Measurements from ENCODE around the gene TAS1R2. TPM values are rescaled to one million over a fixed set of nuclear protein-coding genes. Genes with fewer than 3 reads are reported as not detected.
A peak's percentile ranks its signal among the peaks of the same experiment; 100 is the strongest.

The TAS1R2 gene
- total and polyA plus RNA-seq, 2 experiments from 2014 or later, result not detected

- Histone ChIP-seq H3K4me1 (ENCODE audit: insufficient read depth) (no peaks in the 10 kb centered on the region), H2AFZ (0 out of 2 replicates have a peak overlapping the region, but pooled peaks have one; percentile 18), H3K27me3 (ENCODE audit: insufficient read depth) (no peaks in the 10 kb centered on the region), H3K36me3 (ENCODE audit: insufficient read depth) (no peaks in the 10 kb centered on the region), H3K9me2 (ENCODE audit: insufficient read depth) (no peaks in the 10 kb centered on the region), H3F3A (replicated peaks; ENCODE audit: low read depth) (0 out of 2 replicates have a peak, but pooled peaks cover 2% of the 10 kb centered on the region), H4K20me1 (replicated peaks; ENCODE audit: insufficient read depth) (no peaks in the 10 kb centered on the region), H3K79me2 (replicated peaks; ENCODE audit: insufficient read depth) (no peaks in the 10 kb centered on the region), H3K4me3 (no peak overlapping the region), H3K27ac (ENCODE audit: low read depth) (no peak overlapping the region), H3K4me2 (no peak overlapping the region)
- ATAC-seq (peak; percentile 92), DNase-seq (ENCODE audit: low spot score) (peak; percentile 88)
- TF ChIP-seq CTCF (conservative IDR thresholded peaks at IDR 0.05; ENCODE audit: low read depth in 2 of 2) (peak; percentile 83 to 96), ZNF114 (CRISPR knock-in tag; IDR thresholded peaks at IDR 0.05) (no peak), ZNF462 (CRISPR knock-in tag; IDR thresholded peaks at IDR 0.05) (no peak), JUNB (IDR thresholded peaks at IDR 0.05; ENCODE audit: unreplicated experiment) (no peak)
- no peaks in the 10 kb centered on the region; the same call in 2 of the 3 replicates for H3K36me3 Mint-ChIP-seq (ENCODE audit: low read depth)
- peaks cover 31% of the 10 kb centered on the region for H3K4me1 Mint-ChIP-seq
- H3K4me3 Mint-ChIP-seq, result no peak overlapping the region
- H3K9me3 Mint-ChIP-seq, result peaks cover 5% of the 10 kb centered on the region
- no peak overlapping the region for H3K27ac Mint-ChIP-seq
- H3K27me3 Mint-ChIP-seq (ENCODE audit: insufficient read depth, low read depth, poor library complexity), result peaks cover 29% of the 10 kb centered on the region
These were observed 38.4 kb downstream of the TAS1R2 start for GRCh38 chr1:18820791-18821641.

All from GM23338 (cell line).